ENCODE data around the gene RASAL1. TPM values are rescaled to one million over a fixed set of nuclear protein-coding genes. Genes with fewer than 3 reads are reported as not detected.

Gene RASAL1
- polyA plus RNA-seq, 1 donor, result 6.3 TPM

DNA sequence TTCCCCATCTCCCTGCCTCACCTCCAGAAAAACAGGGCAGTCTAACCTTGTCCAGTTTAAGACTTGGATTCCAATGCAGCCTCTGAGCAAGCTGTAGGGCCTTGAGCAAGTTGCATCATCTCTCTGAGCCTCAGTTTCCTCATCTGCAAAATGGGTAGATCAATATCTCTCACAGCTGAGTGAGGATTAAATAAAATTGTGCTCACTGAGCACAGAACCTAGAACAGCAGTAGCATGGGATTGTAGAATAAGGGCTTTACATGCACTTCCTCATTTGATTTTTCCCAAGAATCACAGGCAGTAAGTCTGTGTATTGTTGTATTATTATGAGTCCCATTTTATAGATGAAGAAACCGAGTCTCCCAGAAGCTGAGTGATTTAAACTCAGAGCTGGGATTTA is 77.0 kb downstream of the RASAL1 start:
- no peak for DNase-seq

DNA sequence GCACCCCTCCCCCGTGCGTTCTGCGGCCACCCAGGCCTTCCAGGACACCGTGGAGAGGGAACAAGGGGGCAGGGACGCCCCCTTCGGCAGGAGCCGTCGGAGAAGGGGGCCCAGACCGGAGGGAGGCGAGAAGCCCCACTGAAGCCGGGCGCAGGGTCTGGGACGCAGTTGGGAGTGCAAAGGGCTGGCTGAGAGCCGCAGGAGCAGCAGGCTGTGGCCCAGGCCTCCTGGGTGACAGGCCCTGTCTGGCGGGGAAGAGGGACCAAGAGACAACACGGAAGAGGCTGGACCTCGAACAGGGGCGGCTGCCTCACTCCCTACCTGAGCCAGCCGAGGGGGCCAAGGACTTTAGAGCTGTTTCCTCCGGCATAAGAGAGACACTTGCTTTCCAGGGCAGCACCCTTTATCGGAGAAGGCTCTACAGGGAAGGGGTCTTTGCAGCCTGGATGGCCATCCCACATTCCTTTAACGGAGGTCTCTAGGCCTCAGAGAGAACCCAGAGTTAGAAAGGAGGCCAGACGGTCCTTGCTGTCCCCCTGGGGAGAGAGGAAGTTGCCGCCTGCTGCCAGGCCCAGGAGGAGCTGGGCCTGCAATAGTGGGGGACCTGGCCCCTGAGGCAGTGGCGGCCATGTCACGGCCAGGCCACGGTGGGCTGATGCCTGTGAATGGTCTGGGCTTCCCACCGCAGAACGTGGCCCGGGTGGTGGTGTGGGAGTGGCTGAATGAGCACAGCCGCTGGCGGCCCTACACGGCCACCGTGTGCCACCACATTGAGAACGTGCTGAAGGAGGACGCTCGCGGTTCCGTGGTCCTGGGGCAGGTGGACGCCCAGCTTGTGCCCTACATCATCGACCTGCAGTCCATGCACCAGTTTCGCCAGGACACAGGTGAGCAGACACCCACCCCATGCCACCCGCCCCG is 77.7 kb downstream of the RASAL1 start:
- no peak for DNase-seq

DNA sequence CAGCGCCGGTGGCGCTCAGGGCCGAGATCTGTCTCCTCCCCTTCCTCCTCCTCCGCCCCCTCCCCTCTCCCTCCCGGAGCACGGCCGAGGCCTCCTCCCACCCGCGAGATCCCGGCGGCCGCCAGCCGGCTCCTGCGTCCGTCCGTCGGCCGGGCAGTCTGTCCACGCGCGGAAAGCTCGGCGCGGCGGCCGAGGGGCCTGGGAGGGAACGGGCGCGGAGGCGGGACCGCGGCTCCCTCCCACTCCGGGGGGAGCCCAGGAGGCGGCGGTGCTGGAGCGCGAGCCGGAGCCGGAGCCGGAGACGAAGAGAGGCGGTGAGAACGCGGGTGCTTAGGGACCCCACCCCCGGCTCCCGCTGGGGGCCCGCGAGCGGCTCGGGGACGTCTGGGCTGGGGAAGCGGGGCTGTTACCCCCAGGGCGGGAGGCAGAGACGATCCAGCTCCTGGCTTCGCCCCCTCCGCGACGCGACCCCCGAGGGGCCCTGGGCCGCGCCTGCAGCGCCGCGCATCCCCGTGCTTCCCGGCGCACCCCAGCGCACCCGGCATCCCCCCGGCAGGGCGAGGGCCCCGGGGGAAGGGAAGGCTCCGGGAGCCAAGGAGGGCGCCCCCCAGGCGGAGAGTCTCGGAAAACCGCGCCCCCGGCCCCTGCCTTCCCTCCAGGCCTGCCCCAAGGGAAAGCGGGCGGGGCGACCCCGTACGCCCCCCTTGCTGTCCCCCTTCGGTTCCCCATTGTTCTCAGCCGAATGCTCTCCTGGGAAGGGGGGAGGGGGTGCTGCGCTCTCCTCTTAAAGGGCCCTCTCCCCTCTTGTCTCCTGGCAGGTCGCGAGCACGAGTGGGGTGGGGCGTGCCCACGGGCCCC is 78.7 kb downstream of the RASAL1 start, which contains the start of gene DTX1:
DTX1 (plus strand) TSS at position 100 of the 858 bp plus-strand sequence. CDS start 1,463 bp downstream, outside the sequence.
- DNase-seq, result no peak

DNA sequence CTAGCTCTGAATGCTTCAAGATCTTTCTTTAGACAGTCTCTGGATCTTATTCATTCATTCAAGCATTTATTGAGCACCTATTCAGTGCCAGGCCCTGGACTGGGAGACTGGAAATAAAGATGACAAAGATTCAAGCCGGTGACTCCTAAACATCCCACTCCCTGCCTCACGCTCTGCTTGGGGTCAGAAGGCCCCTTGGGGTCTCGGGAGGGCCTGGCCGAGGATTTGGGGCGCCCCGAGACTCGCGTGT is 79.3 kb downstream of the RASAL1 start:
- DNase-seq, result no peak

DNA sequence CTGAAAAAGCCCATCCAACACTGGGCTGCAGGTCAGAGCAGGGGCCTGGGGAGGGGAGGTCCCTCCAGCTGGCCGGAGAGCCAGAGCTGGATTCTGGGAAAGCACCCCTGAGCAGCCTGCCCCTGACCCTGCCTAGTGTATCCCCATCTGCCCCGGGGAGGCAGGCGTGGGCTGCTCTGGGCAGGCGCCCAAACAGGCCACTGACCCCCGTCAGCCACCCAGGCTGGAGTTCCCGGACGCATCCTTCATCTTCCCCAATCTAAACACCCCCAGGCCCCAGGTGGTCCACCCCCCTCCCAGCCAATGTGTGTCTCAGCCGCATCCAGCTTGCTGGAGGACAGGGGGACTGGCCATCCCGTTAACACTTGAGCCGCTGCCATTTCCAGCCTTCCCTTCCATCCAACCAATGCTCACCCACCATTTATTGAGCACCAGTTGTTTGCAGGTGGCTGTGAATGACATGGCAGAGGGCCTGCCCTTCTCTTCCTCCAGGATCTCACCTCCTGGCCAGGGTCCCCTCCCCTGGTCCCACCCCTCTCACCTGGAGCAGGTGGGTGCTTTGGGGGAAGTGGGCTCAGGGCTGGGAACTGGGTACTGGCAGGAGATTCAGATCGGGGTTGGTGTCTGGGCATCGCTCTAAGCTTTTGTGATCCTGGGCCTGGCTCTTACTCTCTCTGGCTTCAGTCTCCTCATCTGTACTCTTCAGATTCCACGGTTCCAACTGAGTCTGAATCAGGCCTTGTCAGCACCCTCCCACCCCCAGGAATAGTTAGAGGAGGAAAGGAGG is 79.8 kb downstream of the RASAL1 start:
- no peak for DNase-seq

DNA sequence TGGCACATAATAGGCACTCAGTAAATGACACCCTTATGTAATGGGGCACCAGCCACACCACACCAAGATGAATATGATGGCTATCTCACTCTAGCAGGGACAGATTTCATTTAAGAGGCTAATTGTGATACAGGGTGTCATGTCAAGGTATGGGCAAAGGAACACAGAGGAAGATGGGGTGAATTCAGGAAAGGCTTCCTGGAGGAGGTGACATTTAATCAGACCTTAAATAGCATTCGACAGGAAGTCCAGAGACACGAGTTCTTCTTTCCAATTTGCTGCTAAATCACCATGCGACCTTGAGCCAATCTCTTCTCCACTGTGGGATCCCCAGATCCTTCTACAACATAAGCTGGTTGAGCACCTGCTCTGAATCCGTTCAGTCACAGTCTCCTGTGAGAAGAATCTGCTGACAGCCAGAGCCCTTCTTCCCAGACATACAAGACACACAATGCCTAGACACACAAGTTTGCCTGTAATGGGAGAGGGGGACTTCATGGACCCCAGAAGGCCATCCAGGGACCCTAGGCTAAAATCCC is 80.5 kb downstream of the RASAL1 start:
- no peak for DNase-seq

DNA sequence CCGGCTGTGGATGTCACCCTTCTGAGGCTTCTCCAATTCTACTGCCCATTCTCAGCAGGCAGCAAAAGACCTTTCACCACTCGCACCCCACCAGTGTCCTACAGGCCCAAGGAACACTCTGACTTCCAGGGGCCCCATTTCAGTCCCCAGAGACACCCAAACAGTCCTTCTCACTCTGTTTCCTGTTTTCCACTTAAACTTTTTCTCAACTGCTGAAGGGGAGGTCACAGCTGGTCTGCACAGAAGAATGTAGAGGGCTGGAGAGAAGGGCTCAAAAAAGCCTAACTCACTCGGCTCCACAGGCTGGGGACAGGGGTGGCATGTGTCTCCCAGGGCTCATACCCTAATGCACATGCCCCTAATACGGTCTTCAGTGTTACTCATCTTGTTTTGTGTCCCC is 83.2 kb downstream of the RASAL1 start:
- DNase-seq, result no peak

DNA sequence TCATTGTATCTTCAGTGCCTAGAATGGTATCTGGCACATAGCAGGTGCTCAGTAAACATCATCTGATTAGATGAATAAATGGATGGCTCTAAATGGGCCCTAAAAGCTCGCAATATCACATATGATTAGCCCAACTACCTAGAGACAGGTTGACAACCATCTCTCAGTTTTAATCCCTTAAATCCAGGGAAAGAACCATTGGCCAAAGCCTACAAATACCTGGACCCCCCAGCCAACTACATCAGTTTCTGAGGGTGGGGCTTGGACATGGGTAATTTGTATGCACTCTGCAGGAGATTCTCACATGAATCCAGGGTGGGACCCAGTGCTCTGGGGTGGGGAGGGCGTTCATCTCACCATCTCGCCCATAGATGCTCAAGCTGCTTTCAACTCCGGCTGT is 83.8 kb downstream of the RASAL1 start:
- DNase-seq, result no peak

DNA sequence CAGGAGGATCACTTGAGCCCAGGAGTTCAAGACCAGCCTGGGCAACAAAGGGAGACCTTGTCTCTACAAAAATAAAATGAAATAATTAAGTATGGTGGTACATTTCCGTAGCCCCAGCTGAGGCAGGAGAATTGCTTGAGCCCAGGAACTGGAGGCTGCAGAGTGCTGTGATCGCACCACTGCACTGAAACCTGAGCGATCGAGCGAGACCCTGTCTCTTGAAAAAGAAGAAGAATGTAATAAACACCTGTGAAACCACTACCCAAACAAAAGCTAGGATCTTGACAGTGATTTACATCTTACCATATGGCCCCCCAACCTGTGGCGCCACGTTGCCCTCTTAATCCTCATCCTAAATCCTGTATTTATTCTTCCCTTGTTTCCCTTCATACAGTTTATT is 84.8 kb downstream of the RASAL1 start:
- DNase-seq, result no peak

DNA sequence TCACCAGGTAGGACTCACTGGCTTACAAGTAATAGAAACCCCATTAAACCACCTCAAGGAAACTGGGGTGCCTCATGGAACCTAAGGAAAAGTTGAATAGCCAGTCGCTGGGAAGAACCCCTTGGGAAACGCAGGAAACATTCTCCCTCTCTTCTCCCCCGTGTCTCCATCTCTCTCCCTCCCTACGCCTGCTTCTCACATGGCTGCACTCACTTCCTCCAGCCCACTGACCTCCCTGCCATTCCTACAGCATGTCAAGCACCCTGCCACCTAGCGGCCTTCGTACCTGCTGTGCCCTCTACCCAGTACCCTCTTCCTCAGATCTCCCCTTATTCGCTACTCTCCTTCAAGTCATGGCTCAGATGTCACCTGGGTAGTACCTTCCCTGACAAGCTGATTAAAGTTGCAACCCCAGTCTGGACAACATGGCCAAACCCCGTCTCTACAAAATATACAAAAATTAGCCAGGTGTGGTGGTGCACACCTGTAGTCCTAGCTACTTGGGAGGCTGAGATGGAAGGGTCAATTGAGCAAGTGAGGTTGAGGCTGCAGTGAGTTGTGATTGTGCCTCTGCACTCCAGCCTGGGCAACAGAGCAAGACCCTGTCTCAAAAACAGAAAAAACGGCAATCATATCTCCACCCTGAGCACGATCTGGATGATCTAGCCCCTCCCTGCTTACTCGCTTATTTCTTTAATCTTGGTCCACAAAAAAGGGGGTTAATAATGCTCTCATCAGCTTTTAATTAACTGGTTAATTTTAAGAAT is 85.4 kb downstream of the RASAL1 start:
- DNase-seq, result peak; percentile 70

Other genes with a start within 250 kb of the RASAL1 start
- 14.3 TPM for gene OAS1, start 228.8 kb downstream of the RASAL1 start, polyA plus RNA-seq (ENCODE audit: insufficient read length)
- gene OAS3, start 197.3 kb downstream of the RASAL1 start, polyA plus RNA-seq (ENCODE audit: insufficient read length), result 11.5 TPM
- 9.9 TPM for gene OAS2, start 157.2 kb downstream of the RASAL1 start, polyA plus RNA-seq (ENCODE audit: insufficient read length)
- gene DTX1, start 79.0 kb downstream of the RASAL1 start, polyA plus RNA-seq (ENCODE audit: insufficient read length), result 12.4 TPM
- gene CFAP73, start 14.0 kb upstream of the RASAL1 start, polyA plus RNA-seq (ENCODE audit: insufficient read length), result 1.3 TPM
- 58.6 TPM for gene DDX54, start 49.7 kb upstream of the RASAL1 start, polyA plus RNA-seq (ENCODE audit: insufficient read length)
- gene RITA1, start 50.0 kb upstream of the RASAL1 start, polyA plus RNA-seq (ENCODE audit: insufficient read length), result 12.8 TPM
- gene TPCN1, start 85.7 kb upstream of the RASAL1 start, polyA plus RNA-seq (ENCODE audit: insufficient read length), result 41.6 TPM
- gene SLC8B1, start 199.3 kb upstream of the RASAL1 start, polyA plus RNA-seq (ENCODE audit: insufficient read length), result 13.2 TPM
- 20.6 TPM for gene PLBD2, start 222.8 kb upstream of the RASAL1 start, polyA plus RNA-seq (ENCODE audit: insufficient read length)

Measured in left kidney (tissue), 2 donors.